ENCODE data around the gene RAD51D.
"Not testable (repeated sequence)": the region's sequence is repeated elsewhere in the genome, so short reads cannot be mapped to it uniquely, and the experiment has no call there.

Gene RAD51D

DNA sequence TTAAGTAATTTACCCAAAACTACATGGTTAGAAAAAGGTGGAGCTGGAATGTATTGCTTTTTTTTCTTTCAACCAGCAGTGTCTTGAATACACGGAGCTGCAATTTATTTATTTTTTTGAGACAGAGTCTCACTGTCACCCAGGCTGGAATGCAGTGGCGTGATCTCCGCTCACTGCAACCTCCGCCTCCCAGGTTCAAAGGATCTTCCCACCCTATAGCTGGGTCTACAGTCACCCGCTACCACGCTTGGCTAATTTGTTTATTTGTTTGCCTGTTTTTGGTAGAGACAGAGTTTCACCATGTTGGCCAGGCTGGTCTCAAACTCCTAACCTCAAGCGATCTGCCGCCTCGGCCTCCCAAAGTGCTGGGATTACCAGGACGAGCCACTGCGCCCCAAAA, 29.0 kb downstream of the RAD51D start:
- not testable (repeated sequence) for DNase-seq (ENCODE audit: low read depth in 2 of 2)

DNA sequence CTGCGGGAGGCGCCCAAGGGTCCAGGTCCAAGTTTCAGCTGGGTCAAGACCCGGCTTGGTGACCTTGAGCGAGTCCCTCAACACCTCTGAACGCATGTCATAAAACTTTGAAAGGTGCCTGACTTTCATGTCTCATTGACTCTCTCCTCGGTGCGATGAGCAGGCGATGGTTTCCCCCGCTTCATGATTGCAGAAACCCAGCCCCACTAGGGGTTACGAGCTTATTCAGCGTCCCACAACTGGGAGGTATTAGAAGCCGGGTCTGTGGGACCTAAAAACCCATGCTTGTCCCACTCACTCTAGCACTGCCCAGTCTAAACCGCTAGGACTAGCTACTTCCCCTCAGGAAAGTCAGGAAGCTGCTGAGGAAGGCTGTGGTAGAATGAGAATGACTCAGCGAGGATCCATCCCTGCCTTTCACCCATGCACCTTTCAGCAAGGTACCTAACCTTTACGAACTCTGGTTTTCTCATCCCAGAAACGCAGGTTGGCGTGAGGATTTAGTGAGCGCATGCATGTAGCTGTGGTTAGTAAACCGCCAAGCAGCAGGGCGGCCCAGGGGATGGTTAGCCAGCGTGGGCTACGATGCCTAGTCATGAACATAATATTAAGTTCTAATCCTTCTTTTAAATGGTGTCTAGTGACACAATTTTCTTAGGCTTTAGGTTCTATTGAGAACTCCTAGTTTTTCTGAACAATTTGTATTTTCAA, 29.9 kb downstream of the RAD51D start:
- DNase-seq (ENCODE audit: low read depth in 2 of 2) = peak; percentile 32 to 50

DNA sequence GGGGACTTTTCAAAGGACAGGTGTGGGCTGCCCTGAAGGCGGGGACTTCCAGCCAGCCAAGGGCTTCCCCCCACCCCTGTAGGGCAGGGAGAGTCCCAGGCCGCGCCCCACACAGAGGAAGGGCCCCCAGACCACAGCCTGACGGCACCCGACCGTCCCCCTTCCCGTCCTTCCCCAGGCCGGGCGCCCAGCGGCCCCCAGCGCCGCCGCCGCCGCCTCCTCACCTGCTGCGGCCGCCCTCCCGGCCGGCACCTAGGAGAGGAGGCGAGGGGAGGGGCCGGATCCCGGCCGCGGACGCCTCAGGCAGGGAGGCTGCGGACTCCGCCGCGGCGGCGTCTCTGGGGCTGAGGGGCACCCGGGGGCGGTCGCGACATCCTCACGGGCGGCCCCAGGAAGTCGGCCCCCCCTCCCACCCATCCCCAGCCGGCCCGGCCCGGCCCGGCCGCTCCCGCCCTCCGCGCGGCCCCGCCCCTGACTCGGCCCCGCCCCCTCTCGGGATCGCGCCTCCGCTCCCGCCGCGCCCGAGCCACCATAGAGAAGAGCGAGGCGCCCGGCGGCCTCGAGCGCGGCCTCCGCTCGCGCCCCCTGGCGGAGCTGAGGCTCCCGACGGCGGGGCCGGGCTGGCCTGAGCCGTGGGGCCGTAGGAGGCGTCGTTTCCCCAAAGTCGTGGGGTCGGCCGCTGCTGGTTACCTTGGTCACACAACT, 30.6 kb downstream of the RAD51D start:
- DNase-seq (ENCODE audit: low read depth in 2 of 2) = peak; percentile 88 to 93

DNA sequence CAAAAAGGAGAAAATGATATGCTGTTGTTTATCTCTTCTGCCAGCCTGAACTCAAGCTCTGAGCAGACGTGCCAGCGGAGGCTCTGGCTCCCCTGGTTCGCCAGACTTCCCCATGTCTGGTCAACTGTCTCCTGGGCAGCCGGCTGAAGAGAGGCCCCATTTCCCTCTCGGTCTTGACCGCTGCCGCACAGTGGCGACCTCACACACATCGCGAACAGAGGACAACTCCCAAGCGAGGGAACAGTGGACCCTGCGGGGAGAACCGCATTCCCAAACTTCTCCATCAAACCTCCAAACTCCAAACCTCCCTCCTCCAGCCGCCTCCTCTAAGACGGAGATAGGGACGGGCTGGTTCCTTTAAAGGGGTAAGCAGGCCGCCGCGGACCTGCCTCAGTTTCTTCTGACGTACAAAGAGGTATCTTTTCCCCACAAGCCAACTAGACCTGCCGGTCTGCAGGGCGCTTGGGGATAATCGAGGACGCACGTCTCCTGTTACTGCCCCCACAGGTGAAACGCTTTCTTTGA, 31.2 kb downstream of the RAD51D start:
- DNase-seq (ENCODE audit: low read depth in 2 of 2) = peak in 1 of 2 donors; percentile 9

DNA sequence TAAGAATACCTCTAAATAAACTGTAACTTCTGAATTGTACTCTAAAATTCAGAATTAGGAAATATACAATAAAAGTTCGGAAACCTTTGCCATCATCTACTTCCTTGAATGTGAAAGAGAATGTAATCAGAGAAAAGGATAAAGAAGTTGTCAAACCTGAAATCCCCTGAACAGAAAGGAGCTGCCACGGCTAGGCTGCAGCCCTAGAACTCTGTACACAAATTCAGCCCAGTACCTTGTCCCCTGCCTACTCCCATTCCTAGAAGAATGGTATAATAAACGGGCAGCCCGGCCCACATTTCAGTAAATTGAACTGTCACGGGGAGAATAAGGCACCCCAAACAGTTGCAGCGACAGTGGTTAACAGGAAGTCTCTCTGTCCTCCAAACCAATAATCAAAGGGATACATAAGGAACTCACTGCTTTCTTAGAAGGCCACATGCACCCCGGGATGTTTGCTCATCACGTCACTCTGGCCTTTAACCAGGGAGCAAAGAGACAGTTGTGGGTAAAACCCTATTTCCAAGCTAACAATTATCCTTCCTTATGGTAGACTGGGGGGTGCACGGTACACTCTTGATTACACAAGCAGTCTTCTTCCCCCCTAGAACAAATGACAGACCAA, 31.8 kb downstream of the RAD51D start:
- DNase-seq (ENCODE audit: low read depth in 2 of 2) = no peak

DNA sequence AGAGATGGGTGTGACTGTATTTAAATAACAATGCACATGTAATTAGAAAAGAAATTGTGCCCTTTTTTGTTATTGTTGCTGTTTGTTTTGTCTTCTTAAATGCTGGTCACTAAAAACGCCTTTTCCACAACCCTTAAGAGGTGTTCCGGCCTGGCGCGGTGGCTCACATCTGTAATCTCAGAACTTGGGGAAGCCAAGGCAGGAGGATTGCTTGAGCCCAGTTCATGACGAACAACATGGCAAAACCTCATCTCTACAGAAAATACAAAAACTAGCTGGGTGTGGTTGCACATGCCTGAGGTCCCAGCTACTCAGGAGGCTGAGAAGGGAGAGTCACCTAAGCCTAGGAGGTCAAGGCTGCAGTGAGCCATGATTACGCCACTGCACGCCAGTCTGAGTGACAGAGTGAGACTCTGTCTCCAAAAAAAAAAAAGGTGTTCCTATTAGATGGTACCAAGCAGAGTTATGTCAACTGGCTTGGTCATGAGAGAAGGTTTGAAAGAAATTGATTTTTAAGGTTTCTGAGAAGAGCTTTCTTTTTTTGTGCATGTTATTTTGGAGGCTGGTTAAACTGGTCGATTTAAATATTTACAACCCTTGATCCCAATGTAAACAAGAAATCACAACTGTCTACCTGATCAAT, 32.6 kb downstream of the RAD51D start:
- DNase-seq (ENCODE audit: low read depth in 2 of 2) = no peak

DNA sequence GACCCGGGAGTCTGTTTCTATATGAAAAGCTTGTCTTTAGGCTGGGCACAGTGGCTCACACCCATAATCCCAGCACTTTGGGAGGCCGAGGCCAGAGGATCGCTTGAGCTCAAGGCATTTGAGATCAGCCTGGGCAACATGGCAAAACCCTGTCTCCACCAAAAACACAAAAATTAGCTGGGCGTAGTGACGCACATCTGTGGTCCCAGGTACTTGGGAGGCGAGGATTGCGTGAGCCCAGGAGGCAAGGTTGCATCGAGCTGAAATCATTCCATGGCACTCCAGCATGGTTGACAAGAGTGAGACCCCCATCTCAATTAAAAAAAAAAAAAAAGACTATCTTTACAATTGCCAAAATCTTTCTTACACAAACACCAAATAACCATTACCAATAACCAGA, 33.5 kb downstream of the RAD51D start:
- DNase-seq (ENCODE audit: low read depth in 2 of 2) = no peak

DNA sequence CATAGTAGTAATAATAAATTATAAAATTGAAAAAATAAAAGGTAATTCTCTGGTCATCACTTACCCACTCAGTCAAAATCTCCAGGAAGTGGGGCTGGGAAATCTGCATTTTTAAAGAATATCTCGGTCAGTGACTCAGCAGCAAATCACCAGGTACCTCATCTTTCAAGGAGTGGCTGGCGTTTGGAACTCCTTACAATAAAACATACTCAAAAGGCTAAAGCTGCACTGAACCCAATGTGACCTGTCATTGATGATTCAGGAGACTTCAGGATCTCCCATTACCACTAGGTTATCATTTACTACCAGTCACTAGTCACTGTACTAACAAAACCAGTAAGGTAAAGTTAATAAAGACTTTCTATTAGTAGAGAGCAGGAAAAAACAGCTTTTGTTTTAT, 34.7 kb downstream of the RAD51D start:
- DNase-seq (ENCODE audit: low read depth in 2 of 2) = no peak

DNA sequence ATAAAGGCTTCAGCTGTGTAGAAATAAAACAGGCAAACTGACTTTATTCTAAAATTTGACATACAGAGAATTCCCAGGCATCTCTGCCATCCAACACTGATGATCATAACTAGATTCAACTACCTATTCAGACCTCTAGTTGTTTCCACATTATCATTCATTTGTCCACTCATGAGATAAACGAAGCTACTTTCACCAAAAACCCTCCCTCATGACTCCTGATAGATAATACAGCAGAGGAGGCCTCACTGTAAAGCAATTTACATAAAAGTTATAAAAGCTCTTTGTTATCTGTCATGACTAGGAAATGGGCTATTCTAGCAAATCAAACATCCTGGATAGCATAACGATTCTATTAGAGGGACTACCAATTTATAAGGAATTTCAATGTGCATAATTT, 36.6 kb downstream of the RAD51D start:
- DNase-seq (ENCODE audit: low read depth in 2 of 2) = no peak

DNA sequence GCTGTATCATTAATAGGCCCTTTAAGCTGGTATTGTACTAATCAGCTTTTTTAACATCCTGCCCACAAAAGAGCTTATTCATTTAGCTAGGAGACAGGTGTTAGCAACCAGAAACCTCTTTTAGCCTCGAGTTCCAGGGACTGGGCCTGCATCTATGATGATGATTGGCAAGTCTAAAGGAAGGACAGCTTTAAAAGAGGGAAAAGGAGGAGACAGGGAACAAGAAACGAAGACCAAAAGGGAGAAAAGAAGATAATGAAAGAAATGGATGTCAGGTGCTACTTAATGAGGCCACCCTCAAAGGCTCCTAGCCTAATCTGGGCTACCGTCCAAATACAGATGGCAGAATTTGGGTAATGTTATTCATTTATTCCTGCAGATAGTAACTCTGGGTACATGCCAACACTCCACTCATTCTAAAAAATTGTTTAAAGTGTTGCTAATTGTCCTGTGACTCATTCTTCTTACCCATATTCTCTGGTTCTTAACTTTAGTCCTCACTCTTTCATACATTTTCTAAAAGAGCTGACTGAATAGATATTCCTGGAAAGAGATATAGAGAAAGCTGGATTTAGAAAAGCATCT, 37.5 kb downstream of the RAD51D start:
- no peak for DNase-seq (ENCODE audit: low read depth in 2 of 2)

DNA sequence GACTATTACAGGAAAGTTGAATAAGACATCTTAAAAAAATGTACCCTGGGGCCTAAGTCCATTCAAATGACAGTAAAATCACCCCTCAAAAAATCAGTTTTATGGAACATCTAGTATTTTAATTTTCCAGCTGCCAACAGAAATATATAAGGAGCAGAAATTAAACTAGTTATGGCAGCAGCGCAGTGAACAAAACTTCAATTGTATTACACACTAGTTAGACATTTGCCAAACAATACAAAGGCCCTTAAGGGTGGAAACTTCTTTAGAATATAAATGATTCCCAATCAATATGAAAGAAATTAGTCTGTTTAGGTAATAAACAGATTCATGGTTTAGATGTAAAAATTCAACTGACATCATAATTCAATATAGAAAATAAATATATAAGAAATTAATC, 38.0 kb downstream of the RAD51D start:
- DNase-seq (ENCODE audit: low read depth in 2 of 2) = no peak

DNA sequence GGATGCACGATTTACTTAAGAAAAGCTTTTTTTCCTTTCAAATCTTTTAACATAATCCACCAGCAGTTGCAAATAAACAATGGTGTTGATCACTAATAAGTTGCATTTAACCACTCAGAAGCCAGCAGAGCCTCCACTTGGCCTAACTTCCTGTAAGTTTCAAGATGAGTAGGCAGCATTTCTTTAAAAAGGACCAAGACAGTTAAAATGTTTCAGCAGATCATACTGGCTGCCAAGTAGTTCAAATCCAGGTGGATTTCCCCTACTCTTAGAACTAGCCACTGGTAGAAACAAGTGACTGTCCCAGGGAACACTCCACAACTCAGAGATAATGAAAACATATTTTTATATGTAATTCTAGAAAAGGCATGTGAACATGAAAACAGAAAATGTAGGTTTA, 39.1 kb downstream of the RAD51D start:
- DNase-seq (ENCODE audit: low read depth in 2 of 2) = no peak

DNA sequence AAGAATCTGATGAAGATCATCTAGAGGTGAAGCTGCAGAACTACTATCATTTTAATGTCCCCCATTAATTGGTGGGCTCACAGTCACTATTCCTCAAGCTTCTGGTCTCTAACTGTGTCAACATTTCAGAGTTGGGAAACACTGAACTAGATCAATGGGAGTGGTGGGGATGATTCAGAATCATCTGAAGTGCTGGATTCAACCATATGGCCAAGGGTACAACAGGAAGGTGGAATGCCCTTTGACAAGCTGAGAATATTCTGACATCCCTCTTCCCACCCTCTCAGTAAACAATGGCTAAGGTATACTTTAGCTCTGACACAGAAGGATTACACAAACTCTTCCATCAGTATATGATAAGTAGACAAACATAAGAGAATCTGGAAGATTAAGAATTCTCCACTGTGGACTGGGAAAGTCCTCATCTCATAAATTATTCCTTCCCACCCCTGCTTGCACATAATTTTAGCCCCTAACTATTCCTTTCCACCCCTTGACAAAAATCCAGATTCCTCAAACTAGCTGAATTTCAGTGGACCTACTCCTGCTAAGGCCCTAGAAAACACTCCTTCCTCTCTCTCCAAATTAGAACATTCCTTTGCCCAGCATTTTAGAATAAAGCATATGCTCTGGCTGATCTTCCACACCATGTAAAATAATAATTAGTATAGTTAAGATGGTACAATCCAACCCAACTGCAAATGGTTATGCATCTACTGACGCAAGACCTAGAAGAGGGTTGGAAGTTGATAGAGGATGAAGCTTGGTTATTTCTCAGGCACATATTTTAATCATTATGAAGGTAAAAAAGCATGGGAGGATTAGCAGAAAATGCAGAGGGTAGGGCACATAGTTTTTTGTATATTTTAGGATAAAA, 39.9 kb downstream of the RAD51D start:
- DNase-seq (ENCODE audit: low read depth in 2 of 2) = no peak

DNA sequence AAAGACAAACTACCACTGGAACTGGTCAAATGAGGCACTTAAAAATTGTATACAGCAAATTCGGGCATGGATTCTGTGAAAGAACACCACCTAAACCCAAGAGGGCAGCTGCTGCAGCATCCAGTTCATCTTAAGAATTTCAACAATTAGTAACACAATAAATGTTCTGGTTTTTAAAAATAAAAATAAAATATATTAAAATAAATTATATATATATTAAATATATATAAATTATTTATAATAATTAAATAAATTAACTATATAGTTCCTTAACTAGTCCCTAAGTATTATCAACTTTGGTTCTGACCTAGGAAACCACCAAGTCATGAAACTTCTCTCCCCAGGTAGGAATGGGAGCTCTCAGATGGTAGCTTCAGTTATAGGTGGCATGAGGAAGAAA, 42.8 kb downstream of the RAD51D start:
- no peak for DNase-seq (ENCODE audit: low read depth in 2 of 2)

DNA sequence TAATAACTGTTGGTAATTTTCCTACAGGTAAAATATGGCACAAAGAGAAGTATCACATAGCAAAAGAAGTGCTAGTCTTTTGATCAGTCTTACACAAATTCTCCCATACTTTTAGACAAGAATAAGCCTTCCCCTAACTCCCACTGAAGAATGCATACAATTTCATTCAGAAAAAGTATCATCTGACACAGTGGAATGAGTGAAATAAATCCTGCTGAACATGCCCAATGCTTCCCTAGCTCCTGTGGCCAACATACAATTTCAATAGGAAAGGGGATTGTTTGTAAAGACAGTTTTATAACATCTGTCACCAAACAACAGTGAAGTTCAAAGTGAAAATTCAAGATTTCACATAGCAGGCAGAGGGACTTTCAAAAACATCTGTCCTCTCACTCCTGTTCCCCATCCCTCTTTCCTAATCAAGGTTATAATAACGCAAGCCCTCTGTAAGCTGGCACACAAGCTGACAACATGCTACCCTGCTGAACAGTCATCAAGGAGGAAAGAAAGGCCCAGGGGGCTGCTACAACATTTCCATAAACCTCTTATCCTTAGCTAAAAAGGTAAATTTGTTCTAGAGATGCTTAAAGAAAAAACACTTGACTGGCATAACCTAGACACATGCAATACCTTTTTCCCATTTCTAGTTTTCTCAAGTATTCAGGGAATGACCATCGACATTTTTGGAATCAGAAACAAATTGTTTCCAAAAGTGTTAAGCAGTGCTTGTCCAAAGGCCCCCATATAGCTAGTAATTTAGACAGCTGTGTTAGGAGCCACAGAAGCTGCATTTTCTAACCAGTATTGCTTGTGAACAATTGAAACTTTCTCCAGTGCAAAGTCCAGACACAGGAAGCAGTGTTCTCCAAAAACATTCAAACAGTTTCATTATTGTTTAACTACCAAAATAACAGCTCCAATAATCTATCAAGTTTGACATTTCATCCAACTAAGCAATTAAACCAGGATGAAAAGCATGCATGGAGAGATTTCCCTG, 44.7 kb downstream of the RAD51D start:
- no peak for DNase-seq (ENCODE audit: low read depth in 2 of 2)

DNA sequence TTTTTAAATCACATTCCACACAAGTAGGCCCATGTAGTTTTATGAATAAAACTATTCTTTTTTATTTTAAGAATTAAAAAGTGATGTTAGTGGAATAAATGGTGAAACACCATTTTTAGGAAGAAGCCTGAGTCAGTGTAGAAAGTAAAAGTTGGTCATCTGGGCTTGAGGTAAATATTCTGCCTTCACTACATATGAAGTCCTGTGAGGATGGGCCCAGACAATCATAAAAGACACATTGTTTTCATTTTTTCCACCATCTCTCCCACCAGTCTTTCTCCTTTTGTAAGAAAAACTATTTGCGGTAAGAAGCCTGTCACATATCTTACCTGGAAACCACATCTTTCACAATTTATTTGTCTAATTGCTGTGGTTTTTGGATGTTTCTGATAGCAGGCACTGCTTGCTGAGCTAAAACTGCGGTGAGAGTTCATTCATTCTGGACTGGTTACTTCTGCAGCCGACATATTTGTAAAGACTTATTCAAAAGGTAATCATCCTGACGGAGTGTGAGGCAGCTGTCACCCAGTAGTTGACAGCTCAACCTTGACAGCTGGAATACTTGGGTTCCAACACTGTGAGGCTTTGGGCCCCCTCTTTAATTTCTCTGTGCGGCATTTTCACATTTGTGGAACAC, 45.6 kb downstream of the RAD51D start:
- DNase-seq (ENCODE audit: low read depth in 2 of 2) = no peak

DNA sequence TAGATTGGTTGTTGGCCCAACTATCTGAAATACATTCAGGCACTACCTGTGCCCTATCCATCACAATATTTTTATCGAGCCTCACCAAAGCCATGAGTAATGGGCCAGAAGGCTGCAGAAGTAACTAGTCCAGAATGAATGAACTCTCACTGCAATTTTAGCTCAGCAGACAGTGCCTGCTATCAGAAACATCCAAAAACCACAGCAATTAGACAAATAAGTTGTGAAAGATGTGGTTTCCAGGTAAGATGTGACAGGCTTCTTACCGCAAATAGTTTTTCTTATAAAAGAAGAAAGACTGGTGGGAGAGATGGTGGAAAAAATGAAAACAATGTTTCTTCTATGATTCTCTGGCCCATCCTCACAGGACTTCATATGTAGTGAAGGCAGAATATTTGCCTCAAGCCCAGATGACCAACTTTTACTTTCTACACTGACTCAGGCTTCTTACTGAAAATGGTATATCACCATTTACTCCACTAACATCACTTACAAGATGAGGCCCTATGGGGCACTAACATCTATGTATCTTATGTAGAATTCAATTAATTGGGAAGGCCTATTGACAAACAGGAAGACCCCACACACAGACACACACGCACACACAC, 46.4 kb downstream of the RAD51D start:
- DNase-seq (ENCODE audit: low read depth in 2 of 2) = no peak

DNA sequence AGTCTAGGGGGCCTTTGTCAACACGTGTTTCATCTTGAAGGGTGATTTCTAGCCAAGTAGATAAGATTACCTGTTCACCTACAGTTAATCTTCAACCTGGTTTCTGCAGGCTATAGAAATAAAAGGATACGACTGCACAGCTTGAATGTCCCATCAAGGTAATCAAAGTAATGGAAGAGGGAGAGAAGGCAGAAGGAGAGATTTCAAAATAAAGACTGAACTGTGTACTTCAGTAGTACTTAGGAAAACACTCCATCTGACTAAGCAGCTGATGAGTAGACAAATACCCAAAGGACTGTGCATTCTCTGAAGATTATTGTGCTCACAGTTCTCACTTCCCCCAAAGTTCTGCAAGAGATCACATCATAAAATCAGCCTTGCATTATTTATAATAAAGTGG, 50.3 kb downstream of the RAD51D start:
- no peak for DNase-seq (ENCODE audit: low read depth in 2 of 2)

DNA sequence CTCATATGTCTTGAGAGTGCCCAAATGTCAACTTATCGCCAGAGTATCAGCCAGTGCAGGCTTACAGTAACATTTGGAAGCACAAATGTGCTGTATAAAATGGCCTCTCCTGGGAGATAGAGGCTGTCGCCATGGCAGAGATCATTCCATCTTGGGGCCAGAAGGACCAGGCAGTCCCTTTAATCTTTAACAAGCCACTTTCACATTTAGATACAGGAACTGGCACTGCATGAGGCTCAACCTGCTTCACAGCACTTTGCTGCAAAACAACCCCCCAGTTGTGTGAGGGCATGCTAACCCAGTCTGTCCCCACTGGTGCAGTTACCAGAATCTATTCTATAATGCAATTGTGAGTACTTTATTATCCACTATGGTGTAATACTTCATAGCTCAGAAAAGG, 51.4 kb downstream of the RAD51D start:
- DNase-seq (ENCODE audit: low read depth in 2 of 2) = no peak
